Right cardiac atrium (tissue), 5 donors: ENCODE data around the gene CLK3. TPM values are rescaled to one million over a fixed set of nuclear protein-coding genes. Genes with fewer than 3 reads are reported as not detected.

Experiments used
- ATAC-seq, 2 donors: fragments of 200-7000 bp; cut with Tn5 transposase; one replicate each; pipeline versions ENCODE4 v1.8.0 to v1.9.1; 2020; ENCODE audit warnings: moderate library complexity in 2 of 2, mild to moderate bottlenecking in 1 of 2
- DNase-seq, 3 donors: peaks; one replicate each; pipeline ENCODE4 v3.0.0-alpha.2; 2020
- H3K27ac ChIP-seq: one replicate; pipeline ENCODE4 v1.5.1; 2013; ENCODE audit warnings: mild to moderate bottlenecking, low read length, control low read depth, moderate library complexity
- H3K27me3 ChIP-seq: one replicate; pipeline ENCODE4 v1.6.1; 2013; ENCODE audit not compliant: control insufficient read depth, insufficient read depth
- H3K4me1 ChIP-seq: one replicate; pipeline ENCODE4 v1.6.1; 2013; ENCODE audit warnings: low read length; ENCODE audit not compliant: control insufficient read depth, insufficient read depth
- H3K4me3 ChIP-seq: one replicate; pipeline ENCODE4 v1.5.1; 2013; ENCODE audit warnings: low read length, control low read depth
- H3K9me3 ChIP-seq: one replicate; pipeline ENCODE4 v1.6.1; 2013; ENCODE audit warnings: low read length; ENCODE audit not compliant: control insufficient read depth
- WGBS: extraction: QIAGEN DNeasy Blood & Tissue Kit; methylation state at CpG from one replicate; pipeline ENCODE4 v1.1.7; 2013; 5-methylcytosine and 5-hydroxymethylcytosine counted together
- intact Hi-C, 4 donors: fragments of 100-400 bp; cut with DNase I; formaldehyde crosslinking; loops; one replicate each; pipeline versions ENCODE4 v1.11.0 to v1.14.0; 2022 to 2023
- polyA plus RNA-seq: library from polyadenylated mRNA; stranded (reverse); fragments of 200-250 nt; gene quantifications from one replicate; pipeline ENCODE4 v1.2.3, GENCODE V29; 2013
- total RNA-seq, 4 donors: library from RNA; stranded (reverse); fragmentation: NEBNext Ultra II Directional; extraction: Animal tissue kit (Norgen Biotek cat#: 25700); gene quantifications; one replicate each; pipeline ENCODE4 v1.2.1, GENCODE V29; 2021
- donor health status: healthy with polysubstance abuse.
- donor health status: DM: no; HTN: yes; CAD: no.
- donor health status: DM: no; HTN: no; CAD: no.
- donor health status: DM: no; HTN: yes; CAD: no; lungs with severe emphysema.
- donor health status: DM: yes; HTN: yes; CAD: no.

CLK3 gene
- total and polyA plus RNA-seq, 5 donors, result 40.0 to 65.1 (median 51.4) TPM

DNA sequence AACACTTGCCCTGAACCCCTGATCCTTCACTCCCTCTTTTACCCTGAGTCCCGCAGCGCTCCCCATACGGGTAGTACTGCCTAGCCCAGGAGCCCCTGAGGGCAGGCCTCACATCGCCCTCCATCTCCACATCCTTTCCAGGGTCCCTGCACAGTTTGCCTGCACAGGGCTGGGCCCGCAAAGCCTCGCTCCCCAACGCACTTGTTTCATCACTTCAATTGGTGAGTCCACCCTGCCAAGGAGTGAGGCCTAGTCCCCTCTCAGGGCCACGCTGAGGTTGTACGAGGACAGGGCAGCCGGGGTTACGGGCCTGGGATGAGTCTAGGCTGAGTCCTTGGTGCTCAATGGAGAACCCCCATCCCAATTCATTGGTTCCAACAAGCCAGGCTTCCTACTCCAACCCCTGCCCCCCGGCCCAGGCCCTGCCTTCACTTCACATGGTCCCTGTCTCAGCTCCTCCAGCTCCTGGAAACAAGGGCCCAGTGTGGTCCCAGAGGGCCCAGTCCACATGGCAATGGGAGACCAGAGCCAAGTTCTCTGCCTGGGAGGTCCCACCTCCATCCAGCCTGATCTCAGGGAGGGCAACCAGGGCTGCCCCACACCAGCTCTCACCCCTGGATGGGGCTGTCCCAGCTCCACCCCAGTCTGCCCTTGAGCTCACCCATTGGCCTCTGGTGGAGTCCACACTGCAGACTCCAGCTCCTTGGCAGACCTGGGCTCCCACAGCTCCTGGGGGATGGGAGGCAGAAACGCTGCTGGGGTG is 12.4 kb upstream of the CLK3 start:
- intact Hi-C loops, result no loop called here
- Histone ChIP-seq H3K27ac (no peak overlapping the region), H3K4me3 (no peak overlapping the region), H3K27me3 (no peaks in the 10 kb centered on the region), H3K9me3 (no peaks in the 10 kb centered on the region), H3K4me1 (no peaks in the 10 kb centered on the region)
- ATAC-seq (no peak), DNase-seq (peak in 2 of 3 donors; percentile 42 to 50)
- WGBS, result 88% methylated on average over 13 of the region's 13 CpGs

DNA sequence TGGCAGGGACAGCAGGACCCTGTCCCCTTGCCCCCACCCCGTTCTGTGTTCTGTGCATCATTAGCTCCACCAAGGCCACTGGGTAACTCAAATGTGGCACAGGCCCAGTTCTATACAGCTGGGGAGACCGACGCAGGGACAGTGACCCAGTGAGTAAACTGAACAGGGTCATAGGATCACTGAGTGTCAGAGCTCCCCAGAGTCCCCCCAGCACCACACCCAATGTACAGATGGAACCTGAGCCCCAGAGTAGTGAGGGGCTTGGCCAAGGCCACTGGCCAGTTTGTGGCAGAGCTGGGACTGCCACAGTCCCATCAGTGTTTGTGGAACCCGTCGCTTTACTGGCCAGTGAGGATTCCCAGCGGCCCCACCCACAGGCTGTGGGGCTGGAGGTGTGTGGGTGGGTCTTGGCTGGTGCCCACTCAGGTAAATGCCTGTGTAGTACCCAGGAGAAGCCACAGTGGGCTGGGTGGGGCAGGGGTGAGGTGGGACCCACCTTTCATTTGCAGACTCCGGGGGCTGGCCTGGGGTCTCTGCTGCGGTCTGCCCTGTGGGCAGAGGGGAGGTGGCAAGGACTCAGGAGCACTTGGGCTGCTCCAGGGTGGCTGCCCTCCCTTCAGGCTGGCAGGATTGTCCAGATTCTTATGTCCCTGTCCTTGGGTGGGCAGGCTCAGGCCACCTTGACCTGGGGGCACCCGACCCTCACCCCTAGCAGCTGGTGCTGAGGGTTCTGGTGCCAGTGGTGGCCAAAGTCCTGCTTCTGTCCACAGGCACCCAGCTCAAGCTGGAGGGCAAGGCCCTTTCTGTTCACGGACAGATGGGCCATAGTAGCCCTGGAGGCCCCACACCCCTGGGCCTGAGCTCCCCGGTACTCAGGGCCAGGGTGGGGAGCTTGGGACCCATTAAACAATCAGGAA is 11.6 kb upstream of the CLK3 start:
- no peak overlapping the region for H3K27ac ChIP-seq
- ATAC-seq, result no peak
- H3K27me3 ChIP-seq, result no peaks in the 10 kb centered on the region
- no peaks in the 10 kb centered on the region for H3K9me3 ChIP-seq
- no peak overlapping the region for H3K4me3 ChIP-seq
- H3K4me1 ChIP-seq, result no peaks in the 10 kb centered on the region
- 87% methylated on average over 11 of the region's 11 CpGs for WGBS
- DNase-seq, result no peak
- intact Hi-C loops, result no loop called here

DNA sequence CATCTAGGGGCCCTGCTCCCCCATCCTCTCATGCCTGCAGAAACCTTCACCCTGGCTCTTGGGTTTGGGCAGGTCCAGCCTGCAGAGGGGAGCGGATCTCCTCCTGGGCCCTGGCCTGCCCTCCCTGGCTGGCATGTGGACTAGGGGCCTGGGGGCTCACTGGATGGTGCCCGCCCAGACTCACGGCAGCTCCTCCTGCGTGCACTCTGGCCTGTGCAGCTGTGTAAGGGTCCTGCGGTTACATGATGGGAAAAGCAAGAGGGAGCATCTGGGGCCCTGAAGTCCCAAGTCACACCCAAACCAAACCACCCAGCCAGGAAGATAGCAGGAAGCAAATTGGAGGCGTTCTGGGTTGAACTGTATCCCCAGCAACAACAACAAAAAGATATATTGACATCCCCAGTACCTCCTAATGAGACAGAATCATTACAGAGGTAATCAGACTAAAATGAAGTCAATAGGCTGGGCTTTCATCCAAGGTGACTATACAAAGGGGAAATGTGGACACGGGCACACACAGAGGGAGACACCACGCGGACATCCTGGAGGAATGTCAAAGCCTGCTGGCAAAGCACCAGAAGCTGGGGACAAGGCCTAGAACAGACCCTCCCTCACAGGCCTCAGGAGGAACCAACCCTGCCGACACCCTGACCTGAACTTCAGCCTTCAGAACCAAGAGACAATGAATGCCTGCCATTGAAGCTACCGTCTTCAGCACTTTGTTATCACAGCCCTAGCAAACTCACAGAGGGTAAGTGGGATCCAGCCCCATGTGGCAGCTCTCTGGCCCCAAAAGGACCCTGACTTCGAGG is 10.4 kb upstream of the CLK3 start:
- no peaks in the 10 kb centered on the region for H3K27me3 ChIP-seq
- no peak overlapping the region for H3K27ac ChIP-seq
- H3K4me1 ChIP-seq, result peaks cover under 1% of the 10 kb centered on the region
- no peaks in the 10 kb centered on the region for H3K9me3 ChIP-seq
- ATAC-seq, result no peak
- 69% methylated on average over 12 of the region's 12 CpGs for WGBS
- no peak overlapping the region for H3K4me3 ChIP-seq
- intact Hi-C loops, result no loop called here
- DNase-seq, result peak in 1 of 3 donors; percentile 43

DNA sequence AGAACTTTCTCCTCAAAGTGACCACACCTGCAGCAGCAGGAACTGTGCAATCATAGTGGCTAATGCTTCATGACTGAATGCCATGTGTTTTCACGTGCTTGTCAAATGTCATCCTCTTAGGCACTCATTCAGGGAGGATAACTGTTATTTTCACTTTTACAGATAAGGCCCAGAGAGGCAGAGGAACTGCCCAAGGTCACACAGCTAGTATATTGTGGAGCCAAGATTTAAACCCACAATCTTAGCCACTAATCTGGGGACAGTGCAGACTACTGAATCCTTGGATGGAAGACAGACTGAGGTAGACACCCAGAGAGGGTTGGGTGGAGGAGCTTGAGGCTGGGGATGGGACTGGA is 9.9 kb upstream of the CLK3 start:
- Histone ChIP-seq H3K4me3 (no peak overlapping the region), H3K9me3 (no peaks in the 10 kb centered on the region), H3K27me3 (no peaks in the 10 kb centered on the region), H3K27ac (no peak overlapping the region), H3K4me1 (peaks cover 6% of the 10 kb centered on the region)
- DNase-seq, result no peak
- ATAC-seq, result no peak
- intact Hi-C loops, result no loop called here
- 85% methylated on average over 1 of the region's 1 CpG for WGBS

DNA sequence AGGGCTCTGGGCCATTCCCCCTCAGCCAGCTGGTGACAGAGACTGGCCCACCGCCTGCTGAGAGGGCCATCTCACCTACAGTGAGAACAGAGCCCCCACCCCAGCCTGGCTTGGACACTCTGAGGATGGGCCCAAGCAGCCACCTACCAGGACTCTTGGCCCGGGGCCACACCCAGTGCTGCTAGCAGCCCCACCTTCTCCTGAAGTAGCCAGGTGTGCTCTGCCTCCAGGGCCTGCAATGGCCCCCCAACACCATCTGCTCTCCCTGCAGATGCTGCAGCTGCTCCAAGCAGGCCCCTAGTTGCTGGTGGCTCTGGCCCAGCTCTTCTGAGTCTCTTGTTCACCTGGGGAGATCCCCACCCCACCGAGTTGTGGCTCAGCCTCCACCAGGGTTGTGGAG is 6.8 kb upstream of the CLK3 start:
- intact Hi-C loops, result no loop called here
- Histone ChIP-seq H3K4me1 (peaks cover 6% of the 10 kb centered on the region), H3K4me3 (no peak overlapping the region), H3K9me3 (no peaks in the 10 kb centered on the region), H3K27ac (no peak overlapping the region), H3K27me3 (no peaks in the 10 kb centered on the region)
- ATAC-seq (no peak), DNase-seq (peak in 1 of 3 donors; percentile 61)
- WGBS, result 82% methylated on average over 3 of the region's 3 CpGs

DNA sequence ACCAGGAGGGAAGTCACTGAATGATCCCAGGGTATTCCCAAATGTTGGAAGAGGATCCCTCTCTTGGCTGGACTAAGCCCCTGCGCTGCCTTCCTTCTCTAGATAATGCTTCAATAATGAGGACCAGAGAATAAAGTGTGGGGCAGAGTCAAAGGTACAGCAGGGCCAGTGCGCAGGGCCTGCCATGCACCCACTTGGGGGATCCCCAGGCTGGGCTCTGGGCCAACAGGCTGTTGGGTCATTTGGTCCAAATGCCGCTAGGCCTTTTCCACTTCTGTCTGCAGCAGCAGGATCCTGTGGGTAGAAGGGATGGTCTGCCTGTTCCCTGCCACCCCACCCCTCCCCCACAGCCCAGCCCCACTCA is 5.7 kb upstream of the CLK3 start:
- ATAC-seq (no peak), DNase-seq (peak in 1 of 3 donors; percentile 50)
- Histone ChIP-seq H3K4me3 (no peak overlapping the region), H3K9me3 (no peaks in the 10 kb centered on the region), H3K27ac (no peak overlapping the region), H3K4me1 (peaks cover 6% of the 10 kb centered on the region), H3K27me3 (no peaks in the 10 kb centered on the region)
- intact Hi-C loops, result loop anchor here in 3 of 4 donors (5.0 to 10.0 kb wide), 3 partner anchors 65 to 145 kb away; partner anchors contain the start of genes ARID3B (in 2 of the 3) and UBL7 (in 1 of the 3)
- WGBS, result 80% methylated on average over 3 of the region's 3 CpGs

DNA sequence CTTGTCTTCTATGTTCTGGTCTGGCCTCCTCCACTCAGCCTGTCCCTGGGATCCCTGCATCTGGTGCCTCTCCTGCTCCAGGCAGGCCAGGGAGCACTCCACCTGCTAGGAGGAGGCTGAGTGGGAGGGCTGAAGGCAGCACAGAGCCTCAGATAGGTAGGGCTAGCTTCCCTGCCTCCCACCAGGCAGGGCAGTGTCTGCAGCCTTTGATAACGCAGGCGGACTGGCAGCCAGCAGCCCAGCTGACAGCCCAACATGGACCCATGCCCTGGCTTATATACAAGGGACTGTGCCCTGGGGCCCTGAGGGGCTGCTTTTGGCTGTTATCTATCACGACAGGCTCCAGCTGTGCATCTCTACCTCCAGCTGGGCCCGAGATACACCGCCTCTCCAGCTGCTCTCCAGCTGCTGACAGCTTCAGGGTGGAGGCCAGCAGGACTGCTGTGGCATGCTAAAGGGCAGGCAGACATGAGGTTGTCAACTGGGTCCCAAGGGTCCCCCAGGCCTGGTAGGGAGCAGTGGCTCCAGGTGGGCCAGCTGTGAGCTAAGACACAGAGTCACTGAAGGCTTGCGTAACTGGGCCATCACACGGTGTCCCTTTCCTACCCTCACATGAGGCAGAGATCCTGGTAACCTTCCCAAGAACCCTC is 5.2 kb upstream of the CLK3 start:
- Histone ChIP-seq H3K4me1 (peaks cover 6% of the 10 kb centered on the region), H3K27ac (no peak overlapping the region), H3K27me3 (no peaks in the 10 kb centered on the region), H3K9me3 (no peaks in the 10 kb centered on the region), H3K4me3 (no peak overlapping the region)
- DNase-seq (peak; percentile 44 to 65 (median 64)), ATAC-seq (no peak)
- 43% methylated on average over 7 of the region's 7 CpGs for WGBS
- intact Hi-C loops, result loop anchor here in 3 of 4 donors (5.0 to 10.0 kb wide), 3 partner anchors 66 to 146 kb away; partner anchors contain the start of genes ARID3B (in 2 of the 3) and UBL7 (in 1 of the 3)

DNA sequence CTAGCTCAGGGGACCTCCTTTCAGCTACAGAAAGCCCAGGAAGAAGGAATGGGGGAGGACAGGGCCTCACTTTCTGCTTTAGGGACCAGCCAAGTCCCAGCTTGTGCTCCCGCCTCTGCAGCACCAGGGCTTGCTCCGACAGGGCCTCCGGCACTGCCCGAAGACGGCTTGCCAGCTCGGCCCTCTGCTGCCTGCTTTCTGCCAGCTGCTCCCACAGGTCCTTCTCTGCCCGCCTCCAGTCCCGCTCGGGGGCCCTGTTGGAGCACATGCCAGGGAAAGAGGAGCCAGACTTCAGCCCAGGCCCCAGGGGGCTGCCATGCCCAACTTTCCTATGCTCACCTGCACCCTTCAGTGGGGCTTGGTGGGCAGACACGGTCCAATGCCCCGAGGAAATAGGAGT is 4.3 kb upstream of the CLK3 start:
- intact Hi-C loops, result loop anchor here in 3 of 4 donors (5.0 to 10.0 kb wide), 3 partner anchors 67 to 147 kb away; partner anchors contain the start of genes ARID3B (in 2 of the 3) and UBL7 (in 1 of the 3)
- WGBS, result 74% methylated on average over 11 of the region's 11 CpGs
- no peak overlapping the region for H3K27ac ChIP-seq

DNA sequence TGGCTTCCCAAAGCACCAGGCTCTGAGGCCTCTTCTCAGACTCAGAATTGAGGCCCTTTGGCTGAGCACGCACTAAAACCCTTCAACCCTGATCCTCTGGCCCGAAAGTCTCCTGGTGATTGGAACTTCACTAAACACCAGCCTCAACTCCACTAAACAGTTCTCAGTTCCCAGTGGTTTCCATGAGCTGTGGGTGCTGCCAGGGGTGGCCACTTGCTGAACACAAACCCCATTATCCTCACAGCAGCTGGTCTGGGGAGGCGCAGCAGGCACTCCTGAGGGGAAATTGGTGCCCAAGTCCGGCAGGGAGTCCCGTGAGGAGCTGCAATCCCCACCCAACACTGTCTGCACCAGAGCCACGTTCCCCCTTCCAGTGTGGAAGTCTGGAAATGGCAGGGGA is 3.8 kb upstream of the CLK3 start:
- H3K27me3 ChIP-seq, result no peaks in the 10 kb centered on the region
- DNase-seq, result no peak
- no peak for ATAC-seq
- no peak overlapping the region for H3K27ac ChIP-seq
- WGBS, result 88% methylated on average over 6 of the region's 6 CpGs
- no peaks in the 10 kb centered on the region for H3K9me3 ChIP-seq
- H3K4me1 ChIP-seq, result peaks cover 6% of the 10 kb centered on the region
- intact Hi-C loops, result loop anchor here in 3 of 4 donors (5.0 to 10.0 kb wide), 3 partner anchors 67 to 147 kb away; partner anchors contain the start of genes ARID3B (in 2 of the 3) and UBL7 (in 1 of the 3)
- no peak overlapping the region for H3K4me3 ChIP-seq

More for the DNA sequence above, 4.3 kb upstream of the CLK3 start:
- H3K27me3 ChIP-seq, result no peaks in the 10 kb centered on the region
- H3K4me3 ChIP-seq, result no peak overlapping the region
- no peaks in the 10 kb centered on the region for H3K9me3 ChIP-seq
- ATAC-seq, result no peak
- peak in 2 of 3 donors; percentile 58 to 73 for DNase-seq
- H3K4me1 ChIP-seq, result peaks cover 6% of the 10 kb centered on the region

DNA sequence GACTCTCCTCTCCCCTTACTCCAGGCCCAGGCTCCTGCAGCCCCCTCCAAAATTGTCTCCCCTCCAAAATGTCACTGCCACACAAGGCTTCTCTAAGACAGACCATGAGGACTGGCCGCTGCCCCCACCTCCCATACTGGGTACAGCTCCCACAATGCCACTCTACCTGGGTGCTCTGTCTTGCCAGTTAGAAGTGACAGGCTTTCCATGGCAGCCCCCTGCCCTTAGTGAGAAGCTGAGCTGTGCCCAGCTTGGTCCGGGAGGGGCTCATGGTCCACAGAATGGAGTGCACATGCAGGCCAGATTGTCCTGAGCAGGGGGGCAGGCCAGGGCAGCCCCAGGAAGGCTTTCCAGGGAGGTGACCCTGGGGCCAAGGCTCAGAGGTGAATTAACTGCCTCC is 3.0 kb upstream of the CLK3 start:
- H3K4me1 ChIP-seq, result peaks cover 8% of the 10 kb centered on the region
- DNase-seq, result peak in 1 of 3 donors; percentile 41
- intact Hi-C loops, result loop anchor here in 3 of 4 donors (5.0 to 10.0 kb wide), 3 partner anchors 68 to 148 kb away; partner anchors contain the start of genes ARID3B (in 2 of the 3) and UBL7 (in 1 of the 3)
- no peak overlapping the region for H3K4me3 ChIP-seq
- WGBS, result 84% methylated on average over 2 of the region's 2 CpGs
- no peaks in the 10 kb centered on the region for H3K27me3 ChIP-seq
- ATAC-seq, result no peak
- H3K27ac ChIP-seq, result no peak overlapping the region
- H3K9me3 ChIP-seq, result no peaks in the 10 kb centered on the region
